ENCODE measurements around the gene AP2B1. TPM values are rescaled to one million over a fixed set of nuclear protein-coding genes. Genes with fewer than 3 reads are reported as not detected.

Gene AP2B1
- total and polyA plus RNA-seq, 3 experiments from 2014 or later: 67.9 to 178 (median 163) TPM

DNA sequence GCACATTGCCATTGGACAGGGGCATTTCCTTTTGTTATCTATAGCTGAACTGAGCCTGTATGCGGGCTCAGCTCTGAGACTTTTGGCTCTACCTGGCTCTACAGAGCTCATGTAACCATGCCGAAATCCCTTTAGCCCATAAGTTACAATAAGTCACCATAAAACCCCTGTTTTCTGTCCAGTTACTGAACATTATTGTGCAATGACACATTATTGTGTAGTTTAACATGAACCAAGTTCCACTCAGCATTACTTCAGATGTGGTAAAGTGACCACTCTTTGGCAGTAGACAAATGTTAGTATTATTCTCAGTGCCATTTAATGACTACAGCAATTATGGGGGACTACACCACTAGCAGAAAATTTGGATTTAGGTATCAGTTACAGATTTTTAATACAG, 78.9 kb downstream of the AP2B1 start:
- Mint-ChIP-seq H3K4me3 (no peak overlapping the region), H3K9me3 (no peaks in the 10 kb centered on the region), H3K4me1 (peaks cover 10 to 11% (median 10%) of the 10 kb centered on the region in 3 donors), H3K27ac (no peak overlapping the region), H3K27me3 (no peaks in the 10 kb centered on the region), H3K36me3 (peaks cover 0 to 79% (median 31%) of the 10 kb centered on the region in 3 donors)
- Histone ChIP-seq H3K9me3 (ENCODE audit: low read length) (no peaks in the 10 kb centered on the region), H3K27ac (ENCODE audit: low read depth, low read length) (no peak overlapping the region), H3K4me3 (ENCODE audit: low read length) (no peak overlapping the region), H3K36me3 (ENCODE audit: insufficient read depth, low read length) (peaks cover 15% of the 10 kb centered on the region), H3K27me3 (ENCODE audit: insufficient read depth, low read length, poor library complexity, severe bottlenecking) (no peaks in the 10 kb centered on the region), H3K4me1 (ENCODE audit: insufficient read depth, low read length) (no peaks in the 10 kb centered on the region)
- ChIA-PET CTCF (no interaction called here), POLR2A (no interaction called here)
- no peak for DNase-seq

DNA sequence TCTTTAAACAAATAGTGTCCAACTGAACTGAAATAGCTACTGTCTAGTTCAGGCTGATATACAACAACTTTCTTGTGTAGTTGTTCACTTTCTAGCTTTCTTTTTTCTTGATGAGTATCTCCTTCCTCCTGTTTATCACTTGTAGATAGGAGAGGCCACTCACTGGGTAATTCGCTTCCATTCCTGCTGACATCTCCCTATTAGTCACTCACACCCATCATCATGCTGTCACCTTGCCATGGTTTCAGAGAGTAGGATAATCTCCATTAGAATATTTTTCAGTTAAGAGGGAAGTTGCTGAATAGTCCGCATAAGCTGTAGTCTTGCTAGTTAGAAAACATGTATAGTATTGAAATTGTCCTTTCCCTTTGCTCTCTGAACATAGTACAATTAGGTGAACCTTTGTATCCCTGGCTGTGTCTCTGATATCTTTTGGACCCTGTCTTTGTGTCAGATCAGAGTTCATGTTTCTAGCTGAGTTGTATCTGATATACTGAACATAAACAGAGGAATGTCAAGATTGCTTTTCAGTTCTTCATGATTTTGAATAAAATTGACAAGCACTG, 79.9 kb downstream of the AP2B1 start:
- Histone ChIP-seq H3K9me3 (ENCODE audit: low read length) (no peaks in the 10 kb centered on the region), H3K4me3 (ENCODE audit: low read length) (no peak overlapping the region), H3K27me3 (ENCODE audit: insufficient read depth, low read length, poor library complexity, severe bottlenecking) (no peaks in the 10 kb centered on the region), H3K4me1 (ENCODE audit: insufficient read depth, low read length) (no peaks in the 10 kb centered on the region), H3K36me3 (ENCODE audit: insufficient read depth, low read length) (peaks cover 24% of the 10 kb centered on the region), H3K27ac (ENCODE audit: low read depth, low read length) (no peak overlapping the region)
- H3K4me1 Mint-ChIP-seq: peaks cover 5 to 10% (median 9%) of the 10 kb centered on the region in 3 donors
- H3K36me3 Mint-ChIP-seq: peaks cover 0 to 82% (median 32%) of the 10 kb centered on the region in 3 donors
- H3K4me3 Mint-ChIP-seq: no peak overlapping the region
- peak overlapping the region in 4 of 8 donors; percentile 3 to 64 (median 50) for H3K27ac Mint-ChIP-seq
- DNase-seq: no peak
- H3K9me3 Mint-ChIP-seq: no peaks in the 10 kb centered on the region
- no peaks in the 10 kb centered on the region for H3K27me3 Mint-ChIP-seq
- ChIA-PET CTCF (no interaction called here), POLR2A (no interaction called here)

DNA sequence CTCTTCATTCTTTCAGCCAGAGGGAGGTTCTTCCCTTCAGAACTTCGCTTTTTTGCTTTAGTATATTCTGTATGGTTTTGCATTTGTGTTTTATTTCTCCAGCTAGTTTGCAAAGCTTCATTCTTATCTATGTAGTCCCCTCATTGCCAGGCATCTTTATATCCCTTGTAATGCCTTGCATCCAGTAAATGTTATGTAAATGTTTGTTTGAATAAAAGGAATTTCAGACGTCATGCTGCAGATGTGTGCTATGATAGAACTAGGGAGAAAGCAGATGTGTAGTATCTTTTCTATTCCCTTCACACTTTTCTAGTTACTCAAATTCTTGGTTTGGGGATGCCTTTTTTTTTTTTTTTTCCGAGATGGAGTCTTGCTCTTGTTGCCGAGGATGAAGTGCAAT, 81.7 kb downstream of the AP2B1 start:
- Mint-ChIP-seq H3K36me3 (peaks cover 0 to 77% (median 34%) of the 10 kb centered on the region in 3 donors), H3K4me1 (peaks cover 0 to 6% (median 0%) of the 10 kb centered on the region in 3 donors), H3K9me3 (no peaks in the 10 kb centered on the region), H3K27ac (peak overlapping the region in 3 of 8 donors; percentile 14 to 47 (median 32)), H3K27me3 (no peaks in the 10 kb centered on the region), H3K4me3 (no peak overlapping the region)
- ChIA-PET POLR2A (no interaction called here), CTCF (interaction anchor here (0.5 to 0.6 kb wide), 2 partner anchors 603 to 762 kb away, joined by 3 read pairs; no protein-coding TSS in a partner anchor)
- Histone ChIP-seq H3K9me3 (ENCODE audit: low read length) (no peaks in the 10 kb centered on the region), H3K27me3 (ENCODE audit: insufficient read depth, low read length, poor library complexity, severe bottlenecking) (no peaks in the 10 kb centered on the region), H3K36me3 (ENCODE audit: insufficient read depth, low read length) (peaks cover 31% of the 10 kb centered on the region), H3K4me1 (ENCODE audit: insufficient read depth, low read length) (no peaks in the 10 kb centered on the region), H3K4me3 (ENCODE audit: low read length) (no peak overlapping the region), H3K27ac (ENCODE audit: low read depth, low read length) (no peak overlapping the region)
- no peak for DNase-seq

DNA sequence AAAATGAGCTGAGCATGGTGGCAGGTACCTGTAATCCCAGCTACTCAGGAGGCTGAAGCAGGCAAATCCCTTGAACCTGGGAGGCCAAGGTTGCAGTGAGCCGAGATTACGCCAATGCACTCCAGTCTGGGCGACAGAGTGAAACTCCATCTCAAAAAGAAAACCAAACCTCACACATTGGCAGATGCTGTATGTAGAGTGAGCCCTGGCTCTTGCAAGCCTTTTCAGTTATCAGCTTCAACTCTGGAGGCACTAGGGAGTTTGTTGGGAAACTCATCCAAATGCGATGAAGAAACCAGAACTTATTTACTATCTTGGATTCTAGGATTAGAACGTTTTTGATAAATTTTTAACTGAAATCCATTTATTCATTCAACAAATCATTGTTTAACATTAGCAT, 87.4 kb downstream of the AP2B1 start:
- Histone ChIP-seq H3K27me3 (ENCODE audit: insufficient read depth, low read length, poor library complexity, severe bottlenecking) (no peaks in the 10 kb centered on the region), H3K36me3 (ENCODE audit: insufficient read depth, low read length) (peaks cover 39% of the 10 kb centered on the region), H3K4me1 (ENCODE audit: insufficient read depth, low read length) (no peaks in the 10 kb centered on the region), H3K4me3 (ENCODE audit: low read length) (no peak overlapping the region), H3K27ac (ENCODE audit: low read depth, low read length) (no peak overlapping the region), H3K9me3 (ENCODE audit: low read length) (no peaks in the 10 kb centered on the region)
- Mint-ChIP-seq H3K4me1 (peaks cover 14 to 25% (median 15%) of the 10 kb centered on the region in 3 donors), H3K27me3 (no peaks in the 10 kb centered on the region), H3K9me3 (no peaks in the 10 kb centered on the region), H3K4me3 (no peak overlapping the region), H3K36me3 (peaks cover 8 to 83% (median 39%) of the 10 kb centered on the region in 3 donors), H3K27ac (no peak overlapping the region)
- DNase-seq: no peak
- CTCF ChIA-PET: no interaction called here
- POLR2A ChIA-PET: no interaction called here

DNA sequence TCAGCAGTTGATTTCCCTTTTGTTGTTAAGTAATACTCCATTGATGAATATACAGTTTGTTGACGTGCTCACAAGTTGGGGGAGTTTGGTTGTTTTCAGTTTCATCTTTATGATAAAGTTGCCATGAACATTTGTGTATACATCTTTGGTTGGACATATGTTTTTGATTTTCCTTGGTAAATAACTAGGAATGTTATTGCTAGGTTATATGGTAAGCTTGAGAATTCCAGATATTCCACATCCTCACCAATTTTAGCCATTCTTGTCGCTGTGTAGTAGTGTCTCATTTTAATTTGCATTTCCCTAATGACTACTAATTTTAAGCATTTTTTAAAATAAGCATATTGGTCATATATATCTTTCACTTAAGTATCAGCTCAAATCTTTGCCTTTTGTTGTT, 89.3 kb downstream of the AP2B1 start:
- DNase-seq: no peak
- H3K36me3 ChIP-seq (ENCODE audit: insufficient read depth, low read length): peaks cover 32% of the 10 kb centered on the region
- no peak overlapping the region for H3K27ac ChIP-seq (ENCODE audit: low read depth, low read length)
- ChIA-PET CTCF (no interaction called here), POLR2A (no interaction called here)
- no peaks in the 10 kb centered on the region for H3K27me3 Mint-ChIP-seq
- H3K9me3 Mint-ChIP-seq: no peaks in the 10 kb centered on the region
- H3K27ac Mint-ChIP-seq: peak overlapping the region in 3 of 8 donors; percentile 5 to 50 (median 37)
- no peaks in the 10 kb centered on the region for H3K27me3 ChIP-seq (ENCODE audit: insufficient read depth, low read length, poor library complexity, severe bottlenecking)
- H3K4me1 ChIP-seq (ENCODE audit: insufficient read depth, low read length): no peaks in the 10 kb centered on the region
- peaks cover 8 to 79% (median 35%) of the 10 kb centered on the region in 3 donors for H3K36me3 Mint-ChIP-seq
- no peak overlapping the region for H3K4me3 ChIP-seq (ENCODE audit: low read length)
- no peaks in the 10 kb centered on the region for H3K9me3 ChIP-seq (ENCODE audit: low read length)
- H3K4me3 Mint-ChIP-seq: no peak overlapping the region
- H3K4me1 Mint-ChIP-seq: peaks cover 14 to 25% (median 15%) of the 10 kb centered on the region in 3 donors

DNA sequence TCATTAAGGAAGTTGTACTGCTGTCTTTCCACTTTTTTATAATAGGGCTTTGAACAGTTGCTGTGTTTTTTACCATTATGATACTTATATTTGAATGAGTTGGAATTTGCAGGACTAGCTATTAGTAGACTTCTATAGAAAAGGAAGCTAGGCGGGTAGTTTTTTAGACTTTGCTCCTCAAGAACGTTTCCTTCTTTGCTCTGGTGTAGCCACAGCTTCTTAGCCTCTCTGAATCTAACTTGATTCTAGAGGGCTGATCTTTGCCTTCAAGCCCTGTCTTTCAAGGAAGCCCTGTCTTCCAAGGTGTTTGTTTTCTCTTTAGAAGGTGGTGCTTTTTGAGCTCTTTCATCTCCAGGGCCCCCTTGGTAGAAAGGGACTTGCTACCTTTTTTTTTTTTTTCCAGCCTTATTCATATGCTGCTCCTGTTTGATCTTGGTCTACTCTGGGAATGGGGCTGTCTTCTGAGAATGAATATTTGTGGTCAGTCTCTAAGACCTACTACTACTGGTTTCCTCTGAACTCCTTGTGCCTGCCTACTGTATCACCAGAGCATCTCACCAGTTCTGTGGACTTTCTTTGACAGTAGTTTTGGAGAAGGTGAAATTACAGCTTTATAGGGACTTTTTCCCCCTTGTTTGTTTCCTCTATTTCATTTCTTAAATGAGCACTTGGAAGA, 92.0 kb downstream of the AP2B1 start:
- Histone ChIP-seq H3K4me3 (ENCODE audit: low read length) (no peak overlapping the region), H3K9me3 (ENCODE audit: low read length) (no peaks in the 10 kb centered on the region), H3K4me1 (ENCODE audit: insufficient read depth, low read length) (no peaks in the 10 kb centered on the region), H3K27ac (ENCODE audit: low read depth, low read length) (no peak overlapping the region), H3K27me3 (ENCODE audit: insufficient read depth, low read length, poor library complexity, severe bottlenecking) (no peaks in the 10 kb centered on the region), H3K36me3 (ENCODE audit: insufficient read depth, low read length) (peaks cover 28% of the 10 kb centered on the region)
- H3K4me3 Mint-ChIP-seq: no peak overlapping the region
- H3K9me3 Mint-ChIP-seq: no peaks in the 10 kb centered on the region
- H3K4me1 Mint-ChIP-seq: peaks cover 13 to 25% (median 15%) of the 10 kb centered on the region in 3 donors
- ChIA-PET CTCF (interaction anchor here (0.8 to 1.2 kb wide), 2 partner anchors 15 to 68 kb away, joined by 3 read pairs; no protein-coding TSS in a partner anchor), POLR2A (no interaction called here)
- H3K36me3 Mint-ChIP-seq: peaks cover 15 to 80% (median 27%) of the 10 kb centered on the region in 3 donors
- no peak for DNase-seq
- peak overlapping the region in 7 of 8 donors; percentile 6 to 84 (median 61) for H3K27ac Mint-ChIP-seq
- no peaks in the 10 kb centered on the region for H3K27me3 Mint-ChIP-seq

DNA sequence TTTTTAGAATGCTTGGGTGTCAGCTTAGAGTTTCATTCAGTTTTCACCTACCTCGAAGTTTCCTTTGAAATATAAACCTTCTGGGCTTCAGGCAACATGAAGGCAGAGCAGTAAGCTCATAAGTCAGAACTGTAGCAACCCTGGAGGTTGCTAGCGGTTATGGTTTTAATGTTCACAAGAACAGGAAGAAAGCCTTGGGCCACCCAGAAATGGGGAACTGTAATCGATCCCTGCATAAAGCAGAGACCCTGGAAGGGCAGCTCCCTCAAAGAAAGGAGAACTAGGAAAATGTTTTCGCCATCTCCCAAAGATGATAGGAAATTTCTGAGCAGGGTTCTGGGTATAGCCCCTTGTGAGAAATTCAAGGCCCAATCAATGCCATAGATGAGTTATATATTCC, 96.5 kb downstream of the AP2B1 start:
- Histone ChIP-seq H3K4me3 (ENCODE audit: low read length) (no peak overlapping the region), H3K27ac (ENCODE audit: low read depth, low read length) (no peak overlapping the region), H3K27me3 (ENCODE audit: insufficient read depth, low read length, poor library complexity, severe bottlenecking) (no peaks in the 10 kb centered on the region), H3K36me3 (ENCODE audit: insufficient read depth, low read length) (peaks cover 53% of the 10 kb centered on the region), H3K9me3 (ENCODE audit: low read length) (no peaks in the 10 kb centered on the region), H3K4me1 (ENCODE audit: insufficient read depth, low read length) (no peaks in the 10 kb centered on the region)
- Mint-ChIP-seq H3K27ac (no peak overlapping the region), H3K4me1 (peaks cover 4 to 6% (median 5%) of the 10 kb centered on the region in 3 donors), H3K27me3 (no peaks in the 10 kb centered on the region), H3K4me3 (no peak overlapping the region), H3K36me3 (peaks cover 19 to 85% (median 28%) of the 10 kb centered on the region in 3 donors), H3K9me3 (no peaks in the 10 kb centered on the region)
- DNase-seq: no peak
- ChIA-PET CTCF (interaction anchor here (1.1 kb wide), 1 partner anchor 19 kb away, joined by 3 read pairs; no protein-coding TSS in a partner anchor), POLR2A (interaction anchor here (0.5 kb wide), 1 partner anchor 74 kb away, joined by 3 read pairs; no protein-coding TSS in a partner anchor)
